ENCODE results near the gene ITPR1.

ITPR1 gene

DNA sequence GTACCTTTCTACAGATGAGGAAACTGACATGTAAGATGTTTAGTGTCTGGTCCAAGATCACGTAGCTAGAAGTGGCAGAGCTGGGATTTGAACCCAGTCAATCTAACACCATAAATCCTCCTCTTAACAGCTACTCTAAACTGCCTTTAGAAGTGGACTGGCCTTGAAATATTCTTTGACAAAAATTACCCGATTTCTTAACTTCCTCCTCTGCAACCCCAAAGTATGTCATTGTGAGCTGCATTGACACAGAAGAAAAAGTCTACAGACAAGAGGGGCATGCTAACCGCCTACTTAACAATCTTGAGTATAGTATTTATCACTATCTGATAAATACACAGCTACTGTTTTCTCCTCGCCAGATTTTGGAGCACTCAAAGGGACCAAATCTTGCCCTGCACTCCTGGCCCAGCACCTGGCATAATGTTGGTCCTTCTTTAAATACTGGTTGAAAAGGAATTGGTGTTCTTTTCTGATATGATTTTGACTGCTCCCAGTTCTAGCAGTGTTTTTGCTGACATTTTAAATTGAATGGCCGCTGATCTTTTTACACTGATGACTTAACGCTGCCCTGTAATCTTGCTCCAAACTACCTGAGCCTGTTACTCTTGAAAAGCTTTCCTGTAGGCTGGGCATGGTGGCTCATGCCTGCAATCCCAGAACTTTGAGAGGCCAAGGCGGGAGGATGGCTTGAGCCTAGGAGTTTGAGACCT lies 36.9 kb downstream of the ITPR1 start:
- no peak for DNase-seq (ENCODE audit: extremely low read depth in 1 of 2, low read depth in 1 of 2)

DNA sequence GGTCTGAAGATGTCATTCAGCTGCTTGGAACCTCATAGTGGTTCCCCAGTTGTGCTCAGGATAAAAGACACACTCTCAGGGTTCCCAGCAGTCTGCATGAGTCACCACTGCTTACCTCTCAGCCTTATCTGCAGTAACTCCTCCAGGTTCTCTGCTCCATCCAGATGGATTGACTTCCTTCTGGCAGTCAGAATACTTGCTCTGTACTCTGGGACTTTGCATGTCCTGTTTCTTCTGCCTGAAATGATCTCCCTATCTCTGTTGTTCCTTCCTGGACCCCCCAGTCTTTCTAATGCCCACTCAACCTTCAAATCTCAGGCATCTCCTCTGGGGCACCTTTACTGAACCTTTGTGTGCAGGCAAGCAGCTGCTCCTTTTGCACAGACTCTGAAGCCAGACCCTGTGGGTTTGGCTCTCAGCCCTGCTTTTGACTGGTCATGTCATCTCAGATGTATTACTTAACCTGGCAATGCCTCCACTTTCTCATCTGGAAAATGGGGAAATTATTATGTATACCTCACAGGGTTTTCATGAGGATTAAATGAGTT lies 38.4 kb downstream of the ITPR1 start:
- no peak for DNase-seq (ENCODE audit: extremely low read depth in 1 of 2, low read depth in 1 of 2)

DNA sequence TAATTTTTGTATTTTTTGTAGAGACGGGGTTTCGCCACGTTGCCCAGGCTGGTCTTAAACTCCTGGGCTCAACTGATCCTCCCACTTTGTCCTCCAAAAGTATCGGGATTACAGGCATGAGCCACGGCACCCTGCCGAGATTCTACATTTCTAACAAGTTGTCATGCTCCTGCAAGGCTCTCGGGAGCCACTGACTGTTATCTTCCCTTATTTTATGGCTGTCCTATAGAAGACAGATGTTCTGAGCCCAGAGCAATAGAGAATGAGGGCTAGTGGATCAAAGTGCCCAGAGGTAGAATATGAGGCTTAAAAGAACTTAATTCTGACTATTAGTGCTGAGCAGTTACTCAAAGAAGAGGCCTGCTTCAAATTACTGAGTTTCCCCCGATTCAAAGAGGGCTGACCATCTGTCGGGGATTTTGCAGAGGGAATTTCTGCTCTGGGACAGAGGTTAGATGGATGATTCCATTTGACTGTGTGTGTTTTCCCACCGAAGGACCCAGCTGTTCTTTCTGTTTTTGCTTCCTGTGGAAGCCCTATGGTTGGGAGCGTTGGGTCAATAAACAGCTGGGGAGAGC lies 39.5 kb downstream of the ITPR1 start:
- DNase-seq (ENCODE audit: extremely low read depth in 1 of 2, low read depth in 1 of 2) = no peak

DNA sequence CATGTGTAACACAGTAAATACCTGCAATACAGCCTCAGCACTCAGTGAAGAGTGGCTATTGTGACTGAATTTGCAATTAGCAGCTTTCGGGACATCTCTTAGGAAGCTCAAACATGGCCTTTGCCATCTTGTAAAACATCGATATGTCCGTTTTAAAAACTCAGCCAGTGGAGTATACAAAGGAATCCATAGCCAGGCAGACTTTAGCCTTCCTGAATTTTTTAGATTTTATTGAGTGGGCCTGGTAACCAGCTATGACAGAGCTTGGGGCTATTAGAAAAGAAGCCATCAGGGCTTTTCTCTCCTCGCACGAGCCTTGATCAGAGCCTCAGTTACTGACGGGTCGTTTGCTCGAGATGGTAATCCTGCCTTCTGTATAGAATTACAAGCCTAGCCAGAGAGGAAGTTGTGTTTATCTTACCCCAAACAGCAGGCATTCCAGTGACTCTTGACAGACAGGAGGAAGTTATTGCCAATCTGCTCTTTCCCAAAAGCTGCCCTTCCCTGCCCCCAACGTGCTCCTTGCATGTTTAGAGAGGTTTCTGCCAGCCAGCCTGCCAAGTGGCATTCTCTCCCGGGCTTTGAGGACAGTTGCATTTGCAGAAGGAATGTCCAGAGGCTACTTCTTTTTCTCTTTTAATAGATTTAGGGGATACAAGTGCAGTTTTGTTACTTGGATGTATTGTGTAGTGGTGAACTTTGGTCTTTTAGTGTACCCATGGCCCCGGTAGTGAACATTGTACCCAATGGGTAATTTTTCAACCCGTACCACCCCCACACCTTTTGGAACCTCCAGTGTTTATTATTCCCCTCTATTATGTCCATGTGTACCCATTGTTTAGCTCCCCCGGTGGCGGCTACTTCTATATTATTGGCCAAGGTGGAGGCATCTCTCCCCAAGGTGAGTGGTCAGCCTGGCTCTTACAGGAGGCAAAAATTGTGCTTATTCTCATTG lies 40.6 kb downstream of the ITPR1 start:
- DNase-seq (ENCODE audit: extremely low read depth in 1 of 2, low read depth in 1 of 2) = no peak

DNA sequence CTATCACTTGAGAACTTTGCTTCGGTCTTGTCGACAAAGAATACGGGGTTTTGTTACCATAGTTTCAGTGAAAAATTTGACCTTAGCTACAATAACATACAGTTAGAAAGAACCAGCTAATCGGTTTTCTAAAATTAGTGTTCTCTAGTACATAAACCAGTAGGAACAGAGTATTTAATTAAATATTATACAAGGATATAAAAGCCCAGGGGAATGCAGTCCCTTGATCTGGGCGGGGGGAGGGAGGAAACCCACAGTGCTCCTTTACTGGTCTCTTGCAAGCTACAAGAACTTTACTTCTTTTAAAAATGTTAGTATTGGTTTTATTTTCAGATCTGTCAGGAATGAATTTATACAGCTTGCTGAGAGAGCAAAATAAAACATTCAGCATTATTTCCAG lies 41.8 kb downstream of the ITPR1 start:
- DNase-seq (ENCODE audit: extremely low read depth in 1 of 2, low read depth in 1 of 2) = no peak

DNA sequence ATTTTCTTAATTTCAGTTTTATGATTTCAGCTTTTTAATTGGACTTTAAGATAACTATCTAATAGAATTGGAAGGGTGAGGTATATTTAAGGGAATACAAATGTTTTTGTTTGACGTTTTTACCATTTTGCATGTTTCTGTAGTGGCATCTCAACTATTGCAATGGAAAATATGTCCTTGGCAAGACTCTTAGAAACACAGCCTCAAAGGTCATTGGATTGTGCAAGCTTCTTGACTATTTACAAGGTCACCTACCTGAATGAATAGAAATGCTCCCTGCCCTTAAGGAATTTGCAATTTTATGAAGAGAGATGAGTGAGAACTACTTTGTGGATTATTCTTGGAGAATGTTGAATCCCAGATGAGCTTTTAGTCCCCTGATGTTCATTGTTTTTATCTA lies 43.1 kb downstream of the ITPR1 start:
- DNase-seq (ENCODE audit: extremely low read depth in 1 of 2, low read depth in 1 of 2) = no peak

DNA sequence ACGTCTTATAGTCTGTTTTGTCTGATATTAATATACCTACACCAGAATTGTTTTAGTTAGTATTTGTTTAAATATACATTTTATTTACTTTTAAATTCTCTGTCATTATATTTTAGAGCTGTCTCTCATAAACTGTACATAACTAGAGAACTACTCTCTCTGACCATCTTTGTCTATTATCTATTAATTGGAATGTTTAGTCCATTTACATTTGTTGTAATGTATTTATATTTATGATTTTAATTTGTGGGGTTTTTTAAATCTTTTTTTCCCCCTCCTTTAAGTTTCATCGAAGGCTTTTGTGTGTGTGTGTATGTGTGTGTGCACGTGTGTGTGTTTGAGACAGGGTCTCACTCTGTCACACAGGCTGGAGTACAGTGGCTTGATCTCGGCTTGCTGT lies 47.1 kb downstream of the ITPR1 start:
- DNase-seq (ENCODE audit: extremely low read depth in 1 of 2, low read depth in 1 of 2) = no peak

DNA sequence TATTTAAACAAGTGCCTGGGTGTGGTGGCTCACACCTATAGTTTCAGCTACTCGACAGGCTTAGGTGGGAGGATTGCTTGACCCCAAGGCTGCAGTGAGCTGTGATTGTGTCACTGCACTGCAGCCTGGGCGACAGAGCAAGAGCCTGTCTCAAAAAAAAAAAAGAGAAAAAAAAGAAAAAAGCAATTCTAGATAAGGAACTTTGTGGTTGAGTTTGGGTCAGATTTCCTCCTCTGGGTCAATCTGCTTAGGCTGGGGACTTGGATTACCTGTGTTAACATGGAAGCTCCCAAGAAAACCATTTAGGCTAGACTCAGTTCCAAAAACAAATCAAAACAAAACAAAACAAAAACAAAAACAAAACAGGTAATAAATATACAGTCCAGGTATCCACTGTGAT lies 50.0 kb downstream of the ITPR1 start:
- DNase-seq (ENCODE audit: extremely low read depth in 1 of 2, low read depth in 1 of 2) = no peak

DNA sequence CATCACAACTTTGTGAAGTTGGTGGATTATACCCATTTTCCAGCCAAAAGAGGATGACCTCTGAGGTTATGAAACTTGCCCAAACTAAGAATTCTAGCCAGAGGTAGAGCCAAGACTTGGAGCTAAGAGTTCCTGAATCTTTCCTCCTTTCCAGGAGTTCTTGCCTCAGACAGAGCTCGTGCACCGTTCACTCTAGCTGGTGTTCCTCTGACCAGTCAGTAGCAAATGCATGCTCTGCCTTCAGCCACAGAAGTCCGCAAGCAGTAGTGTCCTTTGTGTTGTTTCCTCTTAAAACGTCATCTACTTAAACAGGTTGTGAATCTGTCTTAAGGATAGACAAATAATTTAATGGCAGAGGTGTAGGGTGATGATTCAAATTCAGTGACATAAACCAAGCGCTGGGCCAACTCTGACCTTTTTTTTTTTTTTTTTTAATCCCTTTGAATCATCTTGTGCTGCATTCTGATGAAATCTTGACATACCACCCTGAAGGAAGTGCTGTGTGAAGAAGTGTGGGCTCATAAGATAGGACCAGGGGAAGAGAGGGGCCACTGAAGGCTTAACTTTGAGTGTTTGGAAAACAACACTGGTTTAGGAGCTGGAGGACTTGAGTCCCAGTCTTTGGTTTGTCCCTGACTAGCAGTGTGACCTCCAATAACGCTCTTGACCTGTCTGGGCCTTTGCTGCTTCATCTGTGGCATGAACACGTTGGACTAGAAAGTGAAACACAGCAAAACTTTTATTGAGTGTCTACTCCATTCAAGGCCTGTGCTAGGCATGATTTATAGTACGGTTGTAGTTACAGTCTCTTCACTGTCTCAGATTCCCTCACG lies 53.4 kb downstream of the ITPR1 start:
- DNase-seq (ENCODE audit: extremely low read depth in 1 of 2, low read depth in 1 of 2) = no peak

DNA sequence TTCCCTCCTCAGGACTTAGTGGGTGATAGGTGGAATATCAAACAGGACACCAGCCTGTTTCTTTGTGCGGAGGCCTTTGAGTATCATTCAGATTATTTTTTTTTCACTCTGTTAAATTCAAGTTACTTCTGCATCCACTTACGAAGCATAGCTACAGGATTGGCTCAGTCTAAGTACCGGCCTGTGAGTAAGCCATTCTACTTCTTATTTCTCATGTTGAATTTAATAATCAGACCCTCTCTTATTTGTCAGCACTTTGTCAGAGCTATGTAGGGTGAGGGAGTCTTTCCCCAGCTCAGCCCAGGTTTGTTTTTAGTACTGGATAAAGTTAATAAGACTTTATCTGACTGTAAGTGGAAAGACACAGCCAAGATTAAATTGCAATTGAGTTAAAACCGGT lies 54.7 kb downstream of the ITPR1 start:
- DNase-seq (ENCODE audit: extremely low read depth in 1 of 2, low read depth in 1 of 2) = no peak

DNA sequence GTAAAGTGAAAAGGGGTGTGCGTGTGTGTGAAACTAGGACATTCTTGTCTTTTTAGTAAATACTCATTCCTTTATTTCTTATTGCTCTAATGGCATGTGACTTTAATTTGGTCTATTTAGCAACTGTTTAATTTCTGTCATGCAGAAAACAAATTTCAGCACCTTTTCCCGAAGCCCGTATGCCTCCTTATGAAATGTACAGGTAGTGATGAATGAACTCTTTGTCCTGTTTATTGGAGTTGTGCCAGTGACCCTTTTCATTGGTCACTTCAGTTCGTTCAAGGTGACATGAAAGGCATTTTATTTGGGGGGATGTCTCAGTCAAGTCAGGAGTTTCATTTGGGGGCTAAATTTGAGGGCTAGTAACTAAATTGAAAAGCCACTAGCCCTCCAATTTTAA lies 55.2 kb downstream of the ITPR1 start:
- DNase-seq (ENCODE audit: extremely low read depth in 1 of 2, low read depth in 1 of 2) = no peak

DNA sequence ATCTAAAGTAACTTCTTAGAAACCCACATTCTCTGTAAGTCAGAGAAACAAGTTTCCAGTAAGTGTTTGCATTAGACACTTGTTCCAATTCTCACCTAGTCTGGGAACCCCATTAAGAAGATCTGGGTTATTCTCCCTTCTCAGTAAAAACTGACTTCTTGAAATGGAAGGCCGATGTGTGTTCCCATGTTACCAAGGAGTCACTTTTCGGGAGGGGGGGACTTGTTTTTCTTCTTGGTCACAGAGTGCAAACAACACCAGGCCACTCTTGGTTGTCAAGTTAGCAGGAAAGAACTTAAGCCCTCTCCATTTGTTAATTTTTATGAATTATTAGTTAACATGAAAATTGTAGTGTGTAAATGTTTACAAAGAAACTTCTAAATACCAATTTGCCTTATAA lies 55.6 kb downstream of the ITPR1 start:
- DNase-seq (ENCODE audit: extremely low read depth in 1 of 2, low read depth in 1 of 2) = no peak

DNA sequence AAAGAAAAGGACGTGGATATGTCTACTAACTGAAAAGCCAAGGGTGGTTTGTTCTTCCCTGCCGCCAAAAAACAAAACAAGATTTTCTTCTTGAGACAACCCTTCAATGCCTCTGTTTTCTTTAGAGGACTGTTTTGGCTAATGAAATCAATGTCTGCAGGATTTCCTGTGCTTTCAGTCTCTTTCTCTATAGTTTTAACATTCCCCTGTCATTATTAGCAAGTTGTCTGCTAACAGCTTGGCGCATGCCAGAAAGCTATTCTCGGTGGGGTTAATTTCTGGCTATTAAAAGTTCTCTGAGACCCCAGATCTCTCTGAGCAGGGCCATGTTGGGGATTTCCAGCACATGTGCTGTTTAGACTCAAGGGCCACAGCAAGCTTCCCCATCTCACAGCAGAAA lies 56.7 kb downstream of the ITPR1 start:
- no peak for DNase-seq (ENCODE audit: extremely low read depth in 1 of 2, low read depth in 1 of 2)

DNA sequence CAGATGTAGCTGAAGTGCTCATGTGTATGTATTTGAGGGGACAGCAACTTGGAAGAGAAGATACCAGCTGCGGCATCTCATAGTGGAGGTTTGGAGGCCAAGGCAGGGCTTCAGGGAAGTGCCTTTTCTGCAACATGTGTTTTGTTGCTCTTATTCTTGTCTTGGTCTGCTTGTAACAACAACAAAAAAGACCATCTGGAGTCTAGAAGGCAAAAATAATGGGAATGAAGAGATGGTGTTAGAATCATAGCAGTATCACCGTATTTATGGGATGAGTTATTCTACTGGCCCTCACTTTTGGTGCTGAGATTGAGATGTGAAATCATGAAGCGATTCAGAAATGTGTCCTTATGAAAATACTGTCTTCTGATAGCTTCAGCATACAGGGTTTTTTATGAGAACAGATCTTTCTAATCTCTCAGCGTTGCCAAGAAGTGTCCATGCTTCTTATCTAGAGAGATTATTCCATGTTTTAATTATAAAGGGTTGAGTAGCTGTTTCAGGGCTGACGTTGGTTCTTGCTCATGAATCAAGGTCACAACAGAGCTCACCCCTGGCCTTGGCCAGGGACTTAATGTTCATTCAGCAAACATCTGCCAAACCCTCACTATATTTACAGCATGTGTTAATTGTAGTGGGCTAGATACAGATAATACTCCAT lies 58.0 kb downstream of the ITPR1 start:
- no peak for DNase-seq (ENCODE audit: extremely low read depth in 1 of 2, low read depth in 1 of 2)

DNA sequence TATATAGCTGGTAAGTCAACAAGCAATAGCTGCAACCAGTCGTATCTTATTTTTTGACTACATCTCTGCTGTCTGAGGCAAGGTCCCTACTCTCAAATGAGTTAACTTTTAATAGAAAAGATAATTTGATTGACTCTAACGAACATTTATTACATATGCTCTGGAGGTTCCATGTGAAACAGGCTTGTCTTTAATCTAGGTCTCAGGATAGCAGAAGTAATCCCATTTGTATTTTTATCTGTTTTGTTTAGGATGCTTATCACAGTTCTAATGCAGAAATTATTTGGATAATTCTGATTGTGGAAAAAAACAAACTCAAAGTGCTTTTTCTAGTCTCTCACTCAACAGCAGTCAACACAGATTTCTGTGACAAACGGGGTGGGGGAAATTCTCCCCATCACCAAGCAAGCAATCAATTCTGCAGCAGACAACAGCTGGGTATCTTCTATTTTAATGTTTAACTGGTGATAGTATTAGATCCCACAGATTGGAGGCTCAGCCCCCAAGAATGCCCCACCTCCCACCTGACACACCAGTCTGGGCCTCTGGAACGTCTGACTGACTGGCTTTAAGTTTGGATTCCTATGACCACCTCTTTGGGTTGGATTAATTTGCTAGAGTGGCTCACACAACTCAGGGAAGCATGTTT lies 58.8 kb downstream of the ITPR1 start:
- DNase-seq (ENCODE audit: extremely low read depth in 1 of 2, low read depth in 1 of 2) = no peak

DNA sequence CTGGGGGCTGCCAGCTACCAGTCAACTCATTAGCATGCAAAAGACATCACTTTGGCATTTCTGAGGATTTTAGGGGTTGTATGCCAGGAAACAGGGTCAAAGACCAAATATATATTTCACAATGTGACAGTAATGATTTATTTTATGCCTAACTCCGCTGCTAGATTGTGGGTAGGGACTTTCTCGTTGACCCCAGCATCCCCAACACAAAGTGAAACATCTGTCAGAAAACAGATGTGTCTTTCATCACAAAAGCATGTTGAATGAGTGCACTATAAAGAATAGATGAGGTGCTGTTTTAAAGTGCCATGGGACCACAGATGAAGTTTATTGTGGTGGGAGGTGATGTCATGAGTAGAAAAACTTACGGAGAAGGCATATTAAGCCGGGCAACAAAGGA lies 59.7 kb downstream of the ITPR1 start:
- no peak for DNase-seq (ENCODE audit: extremely low read depth in 1 of 2, low read depth in 1 of 2)

DNA sequence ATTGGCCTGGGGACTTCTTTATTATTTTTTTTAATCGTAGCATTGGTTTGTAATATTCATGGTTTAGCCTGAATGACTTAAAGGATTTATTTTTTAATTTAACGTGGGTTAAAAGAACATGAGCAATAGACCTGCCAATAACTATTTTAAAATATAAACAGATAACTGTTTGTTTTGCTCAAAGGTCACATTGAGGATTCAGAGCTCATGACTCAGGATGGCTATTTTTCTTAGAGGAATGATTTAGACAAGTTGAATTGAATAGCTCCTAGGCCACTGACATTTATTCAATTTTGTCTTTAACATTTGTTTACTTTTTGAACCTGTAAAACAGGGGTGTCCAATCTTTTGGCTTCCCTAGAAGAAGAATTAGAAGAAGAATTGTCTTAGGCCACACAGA lies 68.5 kb downstream of the ITPR1 start:
- DNase-seq (ENCODE audit: extremely low read depth in 1 of 2, low read depth in 1 of 2) = no peak

DNA sequence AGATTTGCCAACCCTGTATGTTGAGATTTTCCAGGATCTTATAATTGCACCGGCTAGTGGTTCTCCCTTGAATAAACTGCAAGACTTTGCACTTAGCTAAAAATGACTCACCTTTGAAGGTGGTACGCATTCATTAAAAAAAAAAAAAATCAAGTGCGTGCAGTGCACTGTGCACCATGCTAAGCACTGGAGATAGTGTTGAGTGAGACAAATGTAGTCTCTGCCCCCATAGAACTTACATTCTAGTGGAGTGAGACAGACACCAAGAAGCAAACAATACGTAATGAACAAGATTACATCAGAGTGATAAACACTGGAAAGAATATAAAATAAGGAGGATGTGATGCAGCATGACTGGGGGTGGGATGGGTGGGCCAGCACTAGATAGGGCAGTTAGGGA lies 69.4 kb downstream of the ITPR1 start:
- DNase-seq (ENCODE audit: extremely low read depth in 1 of 2, low read depth in 1 of 2) = no peak

DNA sequence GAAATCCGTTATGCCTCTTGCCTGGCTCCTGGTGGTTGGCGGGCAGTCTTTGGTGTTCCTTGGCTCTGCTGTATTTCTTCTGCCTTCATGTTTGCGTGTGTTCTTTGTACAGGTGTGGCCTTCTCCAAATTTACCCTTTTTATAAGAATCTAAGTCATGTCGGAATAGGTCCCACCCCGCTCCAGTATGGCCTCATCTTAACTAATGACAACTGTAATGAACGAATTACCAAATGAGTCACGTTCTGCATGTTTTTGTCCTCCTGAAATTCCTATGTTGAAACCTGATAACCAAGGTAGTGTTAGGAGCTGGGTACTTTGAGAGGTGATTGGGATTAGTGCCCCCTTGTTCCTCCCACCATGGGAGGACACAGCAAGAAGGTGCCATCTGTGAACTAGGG lies 71.1 kb downstream of the ITPR1 start:
- DNase-seq (ENCODE audit: extremely low read depth in 1 of 2, low read depth in 1 of 2) = no peak
